IMR-90 (cell line): Measurements from ENCODE around the gene HERC4.

Experiments
- BHLHE40 ChIP-seq: fragments of 150-350 bp; IDR thresholded peaks from 2 replicates; pipeline ENCODE4 v1.6.1; 2016; ENCODE audit warnings: mild to moderate bottlenecking, low read depth, low read length
- CEBPB ChIP-seq: IDR thresholded peaks from 2 replicates; pipeline ENCODE4 v1.6.1; 2012; ENCODE audit warnings: low read depth, low read length, improper control_type of control experiment
- CHD1 ChIP-seq: IDR thresholded peaks from 2 replicates; pipeline ENCODE4 v1.6.1; 2012; ENCODE audit warnings: low read depth, low read length, improper control_type of control experiment
- MXI1 ChIP-seq: IDR thresholded peaks from 2 replicates; pipeline ENCODE4 v1.6.1; 2012; ENCODE audit warnings: low read depth, mild to moderate bottlenecking, low read length, moderate library complexity, borderline replicate concordance
- POLR2A ChIP-seq: IDR thresholded peaks from 2 replicates; pipeline ENCODE4 v1.6.1; 2012; ENCODE audit warnings: mild to moderate bottlenecking, low read depth, low read length
- RAD21 ChIP-seq: IDR thresholded peaks from 2 replicates; pipeline ENCODE4 v1.6.1; 2012; ENCODE audit warnings: low read length, improper control_type of control experiment
- RCOR1 ChIP-seq: IDR thresholded peaks from 2 replicates; pipeline ENCODE4 v1.6.1; 2012; ENCODE audit warnings: mild to moderate bottlenecking, low read length, improper control_type of control experiment; ENCODE audit not compliant: insufficient replicate concordance
- RFX5 ChIP-seq: IDR thresholded peaks from 2 replicates; pipeline ENCODE4 v1.8.0; 2012; ENCODE audit warnings: low read depth, mild to moderate bottlenecking, low read length, moderate library complexity
- SMC3 ChIP-seq: fragments of 150-350 bp; IDR thresholded peaks from 2 replicates; pipeline ENCODE4 v1.6.1; 2016; ENCODE audit warnings: low read depth, mild to moderate bottlenecking, antibody characterized with exemption, low read length, moderate library complexity
- USF2 ChIP-seq: fragments of 150-350 bp; IDR thresholded peaks from 2 replicates; pipeline ENCODE4 v1.6.1; 2017; ENCODE audit warnings: mild to moderate bottlenecking, antibody characterized with exemption, low read length, low read depth
- TF ChIP-seq, protein P1 (sequence below): conservative IDR thresholded peaks from 2 replicates; pipeline ENCODE4 v1.5.1; 2012; ENCODE audit warnings: mild to moderate bottlenecking, low read depth, low read length, improper control_type of control experiment

- TF ChIP-seq POLR2A (no peak), RFX5 (no peak), MXI1 (no peak), RCOR1 (no peak), RAD21 (no peak), CEBPB (no peak), BHLHE40 (no peak), CHD1 (no peak), USF2 (no peak), SMC3 (no peak)
- TF ChIP-seq, protein P1, sequence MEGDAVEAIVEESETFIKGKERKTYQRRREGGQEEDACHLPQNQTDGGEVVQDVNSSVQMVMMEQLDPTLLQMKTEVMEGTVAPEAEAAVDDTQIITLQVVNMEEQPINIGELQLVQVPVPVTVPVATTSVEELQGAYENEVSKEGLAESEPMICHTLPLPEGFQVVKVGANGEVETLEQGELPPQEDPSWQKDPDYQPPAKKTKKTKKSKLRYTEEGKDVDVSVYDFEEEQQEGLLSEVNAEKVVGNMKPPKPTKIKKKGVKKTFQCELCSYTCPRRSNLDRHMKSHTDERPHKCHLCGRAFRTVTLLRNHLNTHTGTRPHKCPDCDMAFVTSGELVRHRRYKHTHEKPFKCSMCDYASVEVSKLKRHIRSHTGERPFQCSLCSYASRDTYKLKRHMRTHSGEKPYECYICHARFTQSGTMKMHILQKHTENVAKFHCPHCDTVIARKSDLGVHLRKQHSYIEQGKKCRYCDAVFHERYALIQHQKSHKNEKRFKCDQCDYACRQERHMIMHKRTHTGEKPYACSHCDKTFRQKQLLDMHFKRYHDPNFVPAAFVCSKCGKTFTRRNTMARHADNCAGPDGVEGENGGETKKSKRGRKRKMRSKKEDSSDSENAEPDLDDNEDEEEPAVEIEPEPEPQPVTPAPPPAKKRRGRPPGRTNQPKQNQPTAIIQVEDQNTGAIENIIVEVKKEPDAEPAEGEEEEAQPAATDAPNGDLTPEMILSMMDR: no peak
Measured at GRCh38 chr10:67955614-67956013, 119.5 kb downstream of the HERC4 start.
